Mesothelial cell of epicardium (in vitro differentiated cells): ENCODE results near the gene MBP. TPM values are rescaled to one million over a fixed set of nuclear protein-coding genes. Genes with fewer than 3 reads are reported as not detected.

Experiments used
- DNase-seq, 2 experiments: peaks; one replicate each; pipeline ENCODE4 v3.0.0; 2021; ENCODE audit warnings: low spot score in 2 of 2; ENCODE audit not compliant: unreplicated experiment in 2 of 2
- H3K27ac Mint-ChIP-seq: 2 replicates; pipeline ENCODE4 v1.8.0; 2021; ENCODE audit warnings: mixed read lengths
- H3K27me3 Mint-ChIP-seq: 2 replicates; pipeline ENCODE4 v1.8.0; 2021; ENCODE audit warnings: low read depth, mixed read lengths
- H3K36me3 Mint-ChIP-seq: 2 replicates; pipeline ENCODE4 v1.8.0; 2021; ENCODE audit warnings: mixed read lengths
- H3K4me1 Mint-ChIP-seq: 2 replicates; pipeline ENCODE4 v1.8.0; 2021; ENCODE audit warnings: mixed read lengths
- H3K4me3 Mint-ChIP-seq: 2 replicates; pipeline ENCODE4 v1.8.0; 2021; ENCODE audit warnings: mild to moderate bottlenecking, moderate library complexity, mixed read lengths
- H3K9me3 Mint-ChIP-seq: 2 replicates; pipeline ENCODE4 v1.8.0; 2021; ENCODE audit warnings: mixed read lengths
- CTCF ChIP-seq: fragments of 200-600 bp; sonication (generic); IDR thresholded peaks from one replicate; pipeline ENCODE4 v1.5.0; 2021; ENCODE audit warnings: antibody characterized with exemption; ENCODE audit not compliant: unreplicated experiment
- total RNA-seq: library from RNA; stranded (reverse); gene quantifications from 3 replicates; pipeline ENCODE4 v1.2.1, GENCODE V29; 2021

MBP gene
- total RNA-seq, 1 donor from 2014 or later, result 20.8 TPM

- Mint-ChIP-seq H3K4me1 (peaks cover 37% of the 10 kb centered on the region), H3K36me3 (peaks cover 3% of the 10 kb centered on the region), H3K27me3 (no peaks in the 10 kb centered on the region), H3K4me3 (no peak overlapping the region), H3K9me3 (no peaks in the 10 kb centered on the region), H3K27ac (no peak overlapping the region)
- no peak for TF ChIP-seq CTCF
- DNase-seq, result no peak
These were observed 22.2 kb downstream of the MBP start for GRCh38 chr18:77110400-77110799.

GRCh38 chr18:77109648-77110019 is 22.9 kb downstream of the MBP start:
- Mint-ChIP-seq H3K27ac (no peak overlapping the region), H3K4me1 (peaks cover 37% of the 10 kb centered on the region), H3K4me3 (no peak overlapping the region), H3K36me3 (peaks cover 3% of the 10 kb centered on the region), H3K27me3 (no peaks in the 10 kb centered on the region), H3K9me3 (no peaks in the 10 kb centered on the region)
- TF ChIP-seq CTCF, result no peak
- no peak for DNase-seq

DNA sequence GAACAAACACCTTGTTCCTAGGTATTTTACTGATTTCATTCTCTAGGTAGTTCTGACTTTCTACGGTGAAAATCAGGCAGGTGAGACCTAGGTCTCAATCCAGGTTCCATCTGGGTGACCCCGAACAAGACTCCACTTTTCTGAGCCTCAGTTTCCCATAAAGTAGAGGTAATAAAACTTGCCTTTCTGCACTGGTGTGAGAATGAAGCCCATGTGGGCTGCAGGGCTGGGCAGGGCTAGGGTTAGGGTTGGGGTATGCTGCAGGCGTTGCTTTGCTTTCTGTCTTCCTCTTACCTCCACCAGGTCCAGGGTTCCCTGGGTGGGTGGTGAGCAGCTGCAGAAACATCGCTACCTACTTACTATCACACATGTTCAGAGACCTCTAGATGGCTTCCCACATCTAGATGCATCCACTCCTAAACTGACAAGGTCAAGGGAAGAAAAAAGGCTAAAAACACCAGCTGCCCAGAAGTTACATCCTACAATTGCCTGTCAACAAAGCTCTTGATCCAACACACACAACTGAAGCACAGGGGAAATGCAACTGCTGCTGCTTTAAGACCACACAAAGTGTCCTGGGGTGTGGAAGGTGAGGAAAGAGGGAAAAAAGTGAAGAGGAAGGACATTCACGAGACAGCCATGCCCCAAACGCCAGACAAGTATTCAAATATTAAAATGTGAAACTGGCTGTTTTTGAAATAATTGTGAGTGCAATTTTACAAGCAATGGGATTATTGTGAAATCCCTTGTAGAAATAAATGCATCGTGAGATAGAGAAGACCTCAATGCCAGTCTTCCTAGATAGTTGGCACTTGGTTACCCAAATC is 23.5 kb downstream of the MBP start:
- TF ChIP-seq CTCF, result no peak
- Mint-ChIP-seq H3K4me3 (no peak overlapping the region), H3K4me1 (peaks cover 35% of the 10 kb centered on the region), H3K36me3 (peaks cover 3% of the 10 kb centered on the region), H3K9me3 (no peaks in the 10 kb centered on the region), H3K27ac (no peak overlapping the region), H3K27me3 (no peaks in the 10 kb centered on the region)
- no peak for DNase-seq

GRCh38 chr18:77108001-77108692 is 24.4 kb downstream of the MBP start:
- no peak for TF ChIP-seq CTCF
- Mint-ChIP-seq H3K36me3 (peaks cover 3% of the 10 kb centered on the region), H3K4me1 (peaks cover 43% of the 10 kb centered on the region), H3K27me3 (no peaks in the 10 kb centered on the region), H3K27ac (no peak overlapping the region), H3K4me3 (no peak overlapping the region), H3K9me3 (no peaks in the 10 kb centered on the region)
- DNase-seq, result no peak

GRCh38 chr18:77107292-77107691 is 25.3 kb downstream of the MBP start:
- H3K4me3 Mint-ChIP-seq, result no peak overlapping the region
- DNase-seq, result no peak
- no peak overlapping the region for H3K27ac Mint-ChIP-seq
- no peaks in the 10 kb centered on the region for H3K9me3 Mint-ChIP-seq
- H3K4me1 Mint-ChIP-seq, result peaks cover 51% of the 10 kb centered on the region
- no peaks in the 10 kb centered on the region for H3K27me3 Mint-ChIP-seq
- H3K36me3 Mint-ChIP-seq, result peaks cover 3% of the 10 kb centered on the region
- no peak for TF ChIP-seq CTCF
